ENCODE results near the gene BANF2.

Gene BANF2

GRCh38 chr20:17723301-17723691 lies 23.5 kb downstream of the BANF2 start:
- H3K4me2 ChIP-seq (ENCODE audit: insufficient read depth, low read length) = no peak overlapping the region
- no peaks in the 10 kb centered on the region for H3K9me3 ChIP-seq (ENCODE audit: insufficient read depth, low read length, severe bottlenecking)
- TF ChIP-seq EZH2 (IDR thresholded peaks at IDR 0.05; ENCODE audit: borderline replicate concordance, low read depth, low read length, severe bottlenecking) = no peak
- TF ChIP-seq CTCF (IDR thresholded peaks at IDR 0.05; ENCODE audit: borderline replicate concordance, extremely low read depth, low read length, poor library complexity, severe bottlenecking) = no peak
- no peaks in the 10 kb centered on the region for H4K20me1 ChIP-seq (ENCODE audit: insufficient read depth, low read length)
- no peaks in the 10 kb centered on the region for H3K36me3 ChIP-seq (ENCODE audit: insufficient read depth, low read length)
- H3K27me3 ChIP-seq (ENCODE audit: insufficient read depth, low read length, poor library complexity) = no peaks in the 10 kb centered on the region
- ATAC-seq (ENCODE audit: insufficient read depth, low read depth) = no peak
- no peaks in the 10 kb centered on the region for H3K79me2 ChIP-seq (ENCODE audit: insufficient read depth, low read length)
- no peaks in the 10 kb centered on the region for H3K4me1 ChIP-seq (ENCODE audit: insufficient read depth, low read length)
- H3K9ac ChIP-seq (ENCODE audit: low read depth, low read length) = no peak overlapping the region
- no peak overlapping the region for H3K4me3 ChIP-seq (ENCODE audit: low read depth in 1 of 2, low read length in 2 of 2)
- no peak overlapping the region for H2AFZ ChIP-seq (ENCODE audit: low read depth, low read length)
- H3K27ac ChIP-seq (ENCODE audit: low read length) = no peak overlapping the region
- DNase-seq = no peak

- Histone ChIP-seq H3K36me3 (ENCODE audit: insufficient read depth, low read length) (no peaks in the 10 kb centered on the region), H3K9ac (ENCODE audit: low read depth, low read length) (no peak overlapping the region), H3K79me2 (ENCODE audit: insufficient read depth, low read length) (no peaks in the 10 kb centered on the region), H3K4me1 (ENCODE audit: insufficient read depth, low read length) (no peaks in the 10 kb centered on the region), H2AFZ (ENCODE audit: low read depth, low read length) (no peak overlapping the region), H3K4me2 (ENCODE audit: insufficient read depth, low read length) (no peak overlapping the region), H3K4me3 (ENCODE audit: low read depth in 1 of 2, low read length in 2 of 2) (no peak overlapping the region), H3K27ac (ENCODE audit: low read length) (no peak overlapping the region), H4K20me1 (ENCODE audit: insufficient read depth, low read length) (no peaks in the 10 kb centered on the region), H3K27me3 (ENCODE audit: insufficient read depth, low read length, poor library complexity) (no peaks in the 10 kb centered on the region), H3K9me3 (ENCODE audit: insufficient read depth, low read length, severe bottlenecking) (no peaks in the 10 kb centered on the region)
- ATAC-seq (ENCODE audit: insufficient read depth, low read depth) = no peak
- TF ChIP-seq EZH2 (IDR thresholded peaks at IDR 0.05; ENCODE audit: borderline replicate concordance, low read depth, low read length, severe bottlenecking) (no peak), CTCF (IDR thresholded peaks at IDR 0.05; ENCODE audit: borderline replicate concordance, extremely low read depth, low read length, poor library complexity, severe bottlenecking) (no peak)
- DNase-seq = no peak
These were observed 25.5 kb downstream of the BANF2 start for GRCh38 chr20:17725094-17725835.

- H3K4me3 ChIP-seq (ENCODE audit: low read depth in 1 of 2, low read length in 2 of 2) = no peak overlapping the region
- no peak overlapping the region for H3K9ac ChIP-seq (ENCODE audit: low read depth, low read length)
- no peak overlapping the region for H3K27ac ChIP-seq (ENCODE audit: low read length)
- ATAC-seq (ENCODE audit: insufficient read depth, low read depth) (no peak), DNase-seq (no peak)
- no peak overlapping the region for H2AFZ ChIP-seq (ENCODE audit: low read depth, low read length)
- no peaks in the 10 kb centered on the region for H3K4me1 ChIP-seq (ENCODE audit: insufficient read depth, low read length)
- H3K9me3 ChIP-seq (ENCODE audit: insufficient read depth, low read length, severe bottlenecking) = no peaks in the 10 kb centered on the region
- no peak for TF ChIP-seq CTCF (IDR thresholded peaks at IDR 0.05; ENCODE audit: borderline replicate concordance, extremely low read depth, low read length, poor library complexity, severe bottlenecking)
- no peak for TF ChIP-seq EZH2 (IDR thresholded peaks at IDR 0.05; ENCODE audit: borderline replicate concordance, low read depth, low read length, severe bottlenecking)
- no peaks in the 10 kb centered on the region for H4K20me1 ChIP-seq (ENCODE audit: insufficient read depth, low read length)
- H3K36me3 ChIP-seq (ENCODE audit: insufficient read depth, low read length) = no peaks in the 10 kb centered on the region
- no peaks in the 10 kb centered on the region for H3K79me2 ChIP-seq (ENCODE audit: insufficient read depth, low read length)
- no peaks in the 10 kb centered on the region for H3K27me3 ChIP-seq (ENCODE audit: insufficient read depth, low read length, poor library complexity)
- H3K4me2 ChIP-seq (ENCODE audit: insufficient read depth, low read length) = no peak overlapping the region
These were observed 27.1 kb downstream of the BANF2 start for GRCh38 chr20:17726902-17727301.
